DOHH2 (cell line): ENCODE measurements around the gene ADAP2.

ENCODE experiments used
- CTCF ChIP-seq: fragments of 200-600 bp; sonication (generic); IDR thresholded peaks from one replicate; pipeline ENCODE4 v1.5.1; 2014; ENCODE audit warnings: antibody characterized with exemption, mild to moderate bottlenecking, low read depth, low read length; ENCODE audit not compliant: poor library complexity, severe bottlenecking
- EZH2phosphoT487 ChIP-seq: fragments of 200-600 bp; sonication (generic); IDR thresholded peaks from 2 replicates; pipeline ENCODE4 v1.6.1; 2017; ENCODE audit warnings: borderline replicate concordance, mild to moderate bottlenecking, antibody characterized with exemption, low read length, moderate library complexity, mixed read lengths

GRCh38 chr17:30926516-30926915 lies 4.8 kb downstream of the ADAP2 start:
- TF ChIP-seq CTCF (no peak), EZH2phosphoT487 (no peak)
